NCI-H748 (cell line): ENCODE measurements around the gene RHOD.

Experiments
- DNase-seq: peaks from one replicate; lab custom pipeline; 2025; ENCODE audit not compliant: unreplicated experiment; lab: John Stamatoyannopoulos, UW

Gene RHOD, protein sequence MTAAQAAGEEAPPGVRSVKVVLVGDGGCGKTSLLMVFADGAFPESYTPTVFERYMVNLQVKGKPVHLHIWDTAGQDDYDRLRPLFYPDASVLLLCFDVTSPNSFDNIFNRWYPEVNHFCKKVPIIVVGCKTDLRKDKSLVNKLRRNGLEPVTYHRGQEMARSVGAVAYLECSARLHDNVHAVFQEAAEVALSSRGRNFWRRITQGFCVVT

GRCh38 chr11:67056267-67057204 is at the start of gene RHOD:
TSS of gene RHOD (plus strand) at chr11:67056847. CDS start at chr11:67056903, 56 bp downstream.
- no peak for DNase-seq

GRCh38 chr11:67007126-67007525 is 49.5 kb upstream of the RHOD start:
- DNase-seq = no peak

DNA sequence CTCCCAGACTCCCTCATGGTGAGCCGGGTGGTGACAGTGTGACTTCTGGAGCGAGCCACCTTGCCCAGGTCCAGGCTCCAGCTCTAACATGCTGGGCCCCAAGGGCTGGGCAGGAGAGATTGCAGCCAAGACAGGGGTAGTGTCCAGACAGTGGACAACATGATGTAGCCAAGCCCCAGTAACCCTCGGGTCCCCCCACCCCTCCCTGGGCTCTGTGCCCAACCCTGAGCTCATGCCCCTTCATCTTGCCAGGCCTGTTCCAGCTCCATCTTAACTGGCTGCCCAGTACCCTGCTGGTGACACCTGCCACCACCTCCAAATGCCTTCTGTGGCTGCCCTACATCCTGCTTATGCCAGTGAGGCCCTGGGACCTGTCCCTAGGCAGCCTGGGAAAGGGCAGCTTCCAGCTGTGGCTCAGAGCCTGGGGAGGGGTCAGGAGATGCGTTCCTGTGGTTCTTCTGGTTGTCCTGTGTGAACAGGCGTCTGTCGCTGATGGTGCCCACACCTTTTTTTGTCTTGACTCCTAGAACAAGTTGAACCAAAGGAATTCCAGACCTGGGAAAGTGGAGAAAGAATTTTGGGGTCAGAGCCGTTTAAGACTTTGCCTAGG is 46.2 kb upstream of the RHOD start:
- DNase-seq = no peak

DNA sequence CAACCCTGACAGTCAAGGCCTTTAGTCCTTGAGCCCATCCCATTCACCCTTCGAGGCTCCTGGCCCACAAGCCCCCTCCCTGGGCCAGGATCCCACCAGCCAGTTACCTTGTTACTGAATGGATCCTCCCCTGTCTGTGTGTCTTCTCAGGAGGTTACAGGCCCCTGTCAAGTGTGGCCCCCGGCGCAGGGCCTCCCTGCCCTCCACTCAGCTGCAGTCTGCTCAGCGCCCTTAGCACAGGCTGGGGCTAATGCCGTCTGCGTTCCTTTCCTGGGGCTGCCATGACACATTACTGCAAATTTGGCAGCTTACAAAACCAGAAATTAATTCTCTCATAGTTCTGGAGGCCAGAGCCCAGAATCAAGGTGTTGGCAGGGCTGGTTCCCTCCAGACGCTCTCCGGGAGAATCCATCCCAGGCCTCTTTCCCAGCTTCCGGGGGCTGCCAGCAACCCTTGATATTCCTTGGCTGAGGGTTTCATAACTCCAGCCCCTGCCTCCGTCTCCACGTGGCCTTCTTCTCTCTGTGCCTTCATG is 43.1 kb upstream of the RHOD start:
- no peak for DNase-seq

- no peak for DNase-seq
These were observed 42.3 kb upstream of the RHOD start for GRCh38 chr11:67014343-67014742.

DNA sequence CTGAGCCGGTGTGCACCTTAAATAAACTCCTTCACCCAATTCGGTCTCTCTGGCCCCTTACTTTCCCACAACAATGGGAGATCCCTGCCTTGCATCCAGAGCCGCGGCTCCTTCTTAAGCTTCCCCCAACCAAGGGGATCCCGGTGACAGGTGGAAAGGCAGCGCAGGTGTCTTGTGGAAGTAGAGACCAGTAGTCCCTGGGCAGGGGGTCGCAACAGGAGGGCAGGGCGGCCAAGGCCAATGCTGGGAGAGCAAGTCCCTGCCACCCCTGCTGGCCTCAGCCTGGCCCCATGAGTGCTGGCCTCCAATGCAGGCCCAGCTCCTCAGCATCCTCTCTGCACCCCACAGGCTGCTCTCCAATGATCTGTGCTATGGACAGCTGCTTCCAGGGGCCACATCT is 41.6 kb upstream of the RHOD start:
- no peak for DNase-seq

GRCh38 chr11:67016550-67016949 is 40.1 kb upstream of the RHOD start:
- no peak for DNase-seq

DNA sequence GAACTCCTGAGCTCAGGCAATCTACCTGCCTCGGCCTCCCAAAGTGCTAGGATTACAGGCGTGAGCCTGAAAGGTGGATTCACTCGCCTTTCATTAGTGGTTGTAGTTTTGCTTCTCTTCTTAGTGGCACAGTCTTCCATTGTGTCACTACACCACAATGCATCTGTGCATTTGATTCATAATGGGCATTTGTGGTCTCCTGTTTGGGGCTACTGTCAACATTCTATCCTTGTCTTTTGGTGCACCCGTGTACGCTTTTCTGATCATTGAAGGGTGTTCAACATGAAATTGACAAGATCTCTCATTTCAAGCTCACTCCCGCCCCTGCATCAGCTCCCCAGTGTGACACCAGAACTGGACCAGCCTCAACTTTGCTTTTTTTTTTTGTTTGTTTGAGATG is 35.7 kb upstream of the RHOD start:
- no peak for DNase-seq

DNA sequence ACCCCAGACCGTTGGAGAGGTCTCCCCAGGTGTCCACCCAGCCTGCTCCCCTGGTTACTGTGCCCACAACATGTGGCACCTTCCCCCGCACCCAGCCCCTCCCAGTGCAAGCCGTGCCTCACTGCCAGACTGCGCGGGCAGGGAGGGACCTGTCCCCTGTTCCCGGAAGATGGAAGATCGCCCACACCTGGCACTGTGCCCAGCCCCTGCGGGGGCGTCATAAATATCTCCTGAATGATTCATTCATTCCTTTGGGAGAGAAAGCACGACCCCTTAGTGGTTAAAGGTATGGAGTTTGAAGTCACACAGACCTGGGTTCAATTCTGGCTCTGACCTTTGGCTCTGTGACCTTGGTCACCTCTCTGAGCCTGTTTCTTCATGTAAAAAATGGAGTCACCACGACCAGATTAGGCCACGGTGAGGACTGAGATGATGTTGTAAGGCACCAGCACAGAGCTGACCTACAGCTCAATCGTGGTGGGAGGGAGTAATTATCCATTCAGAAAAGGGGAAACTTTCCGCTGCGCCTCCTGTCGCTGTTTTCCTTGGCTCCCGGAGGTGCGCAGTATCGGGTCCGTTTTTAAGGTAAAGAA is 34.2 kb upstream of the RHOD start:
- peak; percentile 64 for DNase-seq

- peak; percentile 42 for DNase-seq
These were observed 33.4 kb upstream of the RHOD start, which contains the start of gene SYT12 for GRCh38 chr11:67022961-67023956. TSS of gene SYT12 (plus strand) at chr11:67023134. CDS start at chr11:67030145, 7,011 bp downstream.

DNA sequence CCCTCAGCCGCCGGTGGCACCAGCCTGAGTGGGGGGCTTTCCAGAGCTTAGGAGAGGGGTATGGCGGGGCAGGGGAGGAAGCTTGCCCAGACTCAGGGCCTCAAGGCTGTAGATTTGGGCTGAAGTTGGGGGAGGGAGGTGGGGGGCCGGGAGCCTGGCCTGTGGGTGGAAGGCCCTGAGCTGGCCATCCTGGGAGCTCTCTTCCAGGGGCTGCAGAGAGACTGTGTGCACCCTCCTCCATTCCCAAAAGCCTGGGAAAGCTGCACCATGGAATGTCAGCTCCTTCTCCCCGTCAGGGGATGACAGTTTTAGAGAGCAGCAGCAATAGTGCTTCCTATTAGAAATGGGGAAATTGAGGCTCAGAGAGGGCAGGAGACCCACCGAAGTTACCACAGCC is 32.7 kb upstream of the RHOD start:
- no peak for DNase-seq

DNA sequence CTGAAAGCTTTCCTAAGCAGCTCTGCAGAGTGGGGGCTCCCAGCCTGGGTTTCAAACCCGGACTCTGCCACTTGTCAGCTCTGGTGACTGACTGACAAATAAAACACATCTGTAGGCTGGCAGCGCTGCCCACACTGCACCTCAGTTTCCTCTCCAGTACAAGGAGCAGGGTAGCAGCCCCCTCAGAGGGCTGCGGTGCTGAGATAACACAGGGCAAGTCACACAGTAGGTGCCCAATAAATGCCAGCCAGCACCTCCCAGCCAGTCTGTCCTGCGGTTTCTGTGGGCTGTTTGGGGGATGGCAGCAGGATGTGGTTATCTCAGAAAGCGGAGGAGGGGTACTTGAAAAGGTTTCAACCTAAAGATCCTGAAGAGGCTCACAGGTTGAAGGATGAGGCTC is 32.2 kb upstream of the RHOD start:
- DNase-seq = no peak

- no peak for DNase-seq
These were observed 31.7 kb upstream of the RHOD start for GRCh38 chr11:67024966-67025365.

- DNase-seq = no peak
These were observed 30.9 kb upstream of the RHOD start for GRCh38 chr11:67025750-67026149.

DNA sequence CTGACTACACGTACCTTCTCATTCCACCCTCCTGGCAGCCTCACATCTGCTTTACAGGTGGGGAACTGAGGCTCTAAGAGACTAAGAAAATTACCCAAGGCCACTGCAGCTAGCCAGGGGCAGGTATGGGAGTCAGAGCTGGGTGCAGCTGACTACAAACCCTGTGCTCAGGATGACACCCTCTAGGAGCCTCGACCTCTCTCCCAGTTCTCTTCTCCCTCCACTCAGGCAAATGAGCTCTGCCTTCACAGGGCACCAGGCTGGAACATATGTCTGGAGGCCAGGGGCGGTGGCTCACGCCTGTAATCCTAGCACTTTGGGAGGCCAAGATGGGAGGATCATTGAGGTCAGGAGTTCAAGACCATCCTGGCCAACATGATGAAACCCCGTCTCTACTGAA is 29.7 kb upstream of the RHOD start:
- DNase-seq = no peak

- DNase-seq = no peak
These were observed 29.1 kb upstream of the RHOD start for GRCh38 chr11:67027483-67027930.

DNA sequence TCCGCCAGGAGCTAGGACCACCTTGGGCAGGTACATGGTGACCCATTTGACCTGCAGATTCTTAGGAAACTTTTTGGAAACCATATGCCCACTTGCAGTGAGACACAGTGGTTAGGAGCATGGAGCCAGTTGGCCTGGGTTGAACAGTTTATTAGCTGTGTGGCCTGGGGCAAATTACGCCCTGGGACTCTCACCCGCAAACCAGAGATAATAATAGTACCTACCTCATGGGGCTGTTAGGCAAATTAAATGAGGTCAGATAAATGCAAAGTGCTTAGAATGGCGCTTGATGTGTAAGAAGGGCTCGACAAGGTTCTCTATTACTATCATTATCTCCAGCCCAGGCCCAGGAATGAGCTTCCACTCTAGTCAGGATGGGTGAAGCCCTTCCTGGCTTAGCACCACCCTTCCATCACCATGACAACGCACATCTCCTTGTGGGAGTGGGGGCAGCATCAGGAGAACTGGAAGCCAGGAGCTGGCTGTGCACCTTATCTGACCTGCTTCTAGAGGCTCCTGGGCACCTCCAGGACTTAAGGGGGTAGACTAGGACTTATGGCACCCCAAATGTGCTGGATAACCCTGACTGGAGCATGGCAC is 28.6 kb upstream of the RHOD start:
- peak; percentile 34 for DNase-seq

DNA sequence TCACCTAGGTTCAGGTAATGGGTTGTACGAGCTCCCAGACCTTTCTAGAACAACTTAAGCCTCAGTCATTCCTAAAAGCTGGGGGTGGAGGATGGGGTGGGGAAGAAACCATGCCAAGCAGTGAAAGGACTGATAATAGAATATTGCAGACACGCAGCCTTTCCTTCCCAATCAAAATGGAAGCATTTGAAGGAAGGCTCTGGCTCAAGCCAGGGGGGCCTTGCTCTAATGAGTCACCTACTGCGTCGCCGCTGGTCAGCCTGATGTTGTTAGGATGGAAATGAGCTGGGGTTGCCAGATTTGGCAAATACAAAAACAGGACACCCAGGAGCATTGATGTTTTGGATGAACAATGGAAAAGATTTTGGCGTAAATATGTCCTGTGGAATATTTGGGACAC is 27.5 kb upstream of the RHOD start:
- no peak for DNase-seq

DNA sequence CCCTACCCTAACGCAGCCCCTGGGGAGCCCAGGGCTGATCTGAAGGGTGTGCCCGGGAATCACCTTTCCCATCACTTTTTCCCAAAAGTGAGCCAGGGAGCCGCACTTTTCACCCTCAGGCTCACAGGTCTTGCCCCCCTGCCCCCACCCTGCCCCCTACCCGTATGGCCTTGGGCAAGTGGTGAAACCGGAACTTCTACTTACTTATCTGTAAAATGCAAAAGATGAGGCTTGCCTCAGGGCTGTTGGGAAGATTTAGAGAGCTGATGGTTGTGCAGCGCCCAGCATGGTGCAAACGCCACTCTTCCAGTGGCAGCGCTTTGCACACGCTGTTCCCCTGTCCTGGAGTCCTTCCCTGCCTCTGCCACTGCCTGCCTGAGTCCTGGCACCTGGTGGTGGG is 25.7 kb upstream of the RHOD start:
- DNase-seq = no peak
